T-cell (primary cell): ENCODE measurements around the gene ALDH5A1. TPM values are rescaled to one million over a fixed set of nuclear protein-coding genes. Genes with fewer than 3 reads are reported as not detected.
A peak's percentile ranks its signal among the peaks of the same experiment; 100 is the strongest.

Source experiments
- ATAC-seq, 4 experiments: fragments of 200-7000 bp in 3 of 4; fragments of 150-1000 bp in 1 of 4; cut with Tn5 transposase; replicated peaks in 1 of 4; 1 replicate in 3 of 4; 2 replicates in 1 of 4; pipeline ENCODE4 v1.10.0; 2021; ENCODE audit warnings: moderate library complexity in 3 of 4, mild to moderate bottlenecking in 2 of 4, moderate number of reproducible peaks in 1 of 4
- CTCF ChIA-PET, 2 donors: fragments of 300-600 bp; sonication (Branson Sonifier 250); formaldehyde crosslinking; loops; one replicate each; lab custom pipeline; 2022; ENCODE audit warnings: antibody characterized with exemption in 2 of 2; lab: Charles Lee
- POLR2A ChIA-PET, 2 donors: fragments of 300-600 bp; sonication (Branson Sonifier 250); formaldehyde crosslinking; loops; one replicate each; lab custom pipeline; 2022; ENCODE audit warnings: antibody characterized with exemption in 2 of 2; lab: Charles Lee
- DNase-seq, 35 experiments: peaks; one replicate each; pipeline versions ENCODE4 v3.0.0 to v3.0.0-alpha.2; 2013 to 2023
- H3K27ac ChIP-seq: one replicate; pipeline ENCODE4 v1.5.1; 2013; ENCODE audit warnings: low read length
- H3K27me3 ChIP-seq, 2 experiments: replicated peaks in 1 of 2; 1 replicate in 1 of 2; 2 replicates in 1 of 2; pipeline versions ENCODE4 v1.6.1 to v1.7.0; 2013; ENCODE audit warnings: low read length in 1 of 2, mixed read lengths in 1 of 2; ENCODE audit not compliant: control insufficient read depth in 2 of 2, insufficient read depth in 2 of 2; ENCODE audit errors: extremely low read depth in 1 of 2
- H3K36me3 ChIP-seq, 2 donors: 1 replicate in 1 of 2; 2 replicates in 1 of 2; pipeline versions ENCODE4 v1.6.1 to v1.7.0; 2013; ENCODE audit warnings: low read length in 1 of 2; ENCODE audit not compliant: control insufficient read depth in 2 of 2, insufficient read depth in 1 of 2; ENCODE audit errors: extremely low read depth in 1 of 2
- H3K4me1 ChIP-seq, 2 experiments: 1 replicate in 1 of 2; 2 replicates in 1 of 2; pipeline versions ENCODE4 v1.6.1 to v1.7.0; 2013; ENCODE audit warnings: low read length in 2 of 2, mixed read lengths in 1 of 2; ENCODE audit not compliant: insufficient read depth in 2 of 2, control insufficient read depth in 1 of 2; ENCODE audit errors: extremely low read depth in 1 of 2
- H3K4me3 ChIP-seq, 2 donors: 1 replicate in 1 of 2; 2 replicates in 1 of 2; pipeline versions ENCODE4 v1.5.1 to v1.7.0; 2013; ENCODE audit warnings: mild to moderate bottlenecking in 2 of 2, low read length in 1 of 2, moderate library complexity in 1 of 2; ENCODE audit not compliant: control insufficient read depth in 1 of 2; ENCODE audit errors: extremely low read depth in 1 of 2
- H3K9me3 ChIP-seq: 2 replicates; pipeline ENCODE4 v1.7.0; 2013
- H3K27ac Mint-ChIP-seq, 2 donors: one replicate each; pipeline ENCODE4 v1.8.0; 2020 to 2021; ENCODE audit warnings: mild to moderate bottlenecking in 2 of 2, mixed read lengths in 2 of 2
- H3K27me3 Mint-ChIP-seq, 2 donors: one replicate each; pipeline ENCODE4 v1.8.0; 2021 to 2022; ENCODE audit warnings: mixed read lengths in 2 of 2
- H3K36me3 Mint-ChIP-seq: one replicate; pipeline ENCODE4 v1.8.0; 2021; ENCODE audit warnings: mixed read lengths
- H3K4me1 Mint-ChIP-seq, 3 donors: one replicate each; pipeline ENCODE4 v1.8.0; 2020 to 2022; ENCODE audit warnings: mixed read lengths in 3 of 3, mild to moderate bottlenecking in 1 of 3
- H3K4me3 Mint-ChIP-seq, 3 donors: one replicate each; pipeline ENCODE4 v1.8.0; 2020 to 2022; ENCODE audit warnings: mild to moderate bottlenecking in 3 of 3, mixed read lengths in 3 of 3, moderate library complexity in 3 of 3
- H3K9me3 Mint-ChIP-seq, 3 donors: one replicate each; pipeline ENCODE4 v1.8.0; 2020 to 2022; ENCODE audit warnings: mixed read lengths in 3 of 3
- WGBS: methylation state at CpG from one replicate; pipeline ENCODE4 v1.1.5; 2013; ENCODE audit warnings: missing lambda C conversion rate; ENCODE audit not compliant: insufficient coverage; 5-methylcytosine and 5-hydroxymethylcytosine counted together
- total RNA-seq, 35 experiments: library from RNA in 6 of 35; stranded (reverse) in 6 of 35; fragments of 120-200 nt in 1 of 35; gene quantifications; one replicate each; pipeline versions ENCODE4 v1.2.1 to v1.2.4 and lab custom pipeline; 2013 to 2026

The ALDH5A1 gene
- total RNA-seq, 5 donors from 2014 or later (not counting 1 experiment from before 2014, with no cell fraction given), result 4.8 to 15.2 (median 11.7) TPM

- ChIA-PET POLR2A (no interaction called here), CTCF (no interaction called here)
- H3K27ac ChIP-seq, result no peak overlapping the region
- no peaks in the 10 kb centered on the region for H3K27me3 ChIP-seq
- Mint-ChIP-seq H3K9me3 (no peaks in the 10 kb centered on the region), H3K27ac (no peak overlapping the region), H3K4me1 (peaks cover 14 to 18% (median 15%) of the 10 kb centered on the region in 3 donors), H3K27me3 (no peaks in the 10 kb centered on the region), H3K36me3 (peaks cover 11% of the 10 kb centered on the region), H3K4me3 (no peak overlapping the region)
- H3K9me3 ChIP-seq, result no peaks in the 10 kb centered on the region
- DNase-seq, result peak in 9 of 35 experiments; percentile 4 to 47 (median 6)
- ATAC-seq, result peak in 1 of 4 experiments; percentile 39
- no peaks in the 10 kb centered on the region for H3K36me3 ChIP-seq
- 77% methylated on average over 3 of the region's 5 CpGs for WGBS
- H3K4me3 ChIP-seq, result no peak overlapping the region
- H3K4me1 ChIP-seq, result peaks cover 0 to 9% of the 10 kb centered on the region in 2 experiments
Observed at GRCh38 chr6:24524805-24525204, 30.0 kb downstream of the ALDH5A1 start.

- no peak overlapping the region for H3K27ac ChIP-seq
- Mint-ChIP-seq H3K27me3 (no peaks in the 10 kb centered on the region), H3K4me3 (no peak overlapping the region), H3K9me3 (no peaks in the 10 kb centered on the region), H3K4me1 (peaks cover 11 to 14% (median 12%) of the 10 kb centered on the region in 3 donors), H3K36me3 (peaks cover 39% of the 10 kb centered on the region), H3K27ac (no peak overlapping the region)
- peaks cover 0 to 9% of the 10 kb centered on the region in 2 experiments for H3K4me1 ChIP-seq
- ChIA-PET CTCF (no interaction called here), POLR2A (no interaction called here)
- WGBS, result 100% methylated on average over 1 of the region's 1 CpG
- H3K4me3 ChIP-seq, result no peak overlapping the region
- no peak for ATAC-seq
- H3K36me3 ChIP-seq, result peaks cover 9 to 32% of the 10 kb centered on the region in 2 donors
- no peaks in the 10 kb centered on the region for H3K9me3 ChIP-seq
- DNase-seq, result no peak
- no peaks in the 10 kb centered on the region for H3K27me3 ChIP-seq
Observed at GRCh38 chr6:24529985-24530384, 35.2 kb downstream of the ALDH5A1 start.

- ChIA-PET POLR2A (no interaction called here), CTCF (no interaction called here)
- H3K27me3 ChIP-seq, result no peaks in the 10 kb centered on the region
- 91% methylated on average over 5 of the region's 5 CpGs for WGBS
- no peaks in the 10 kb centered on the region for H3K4me1 ChIP-seq
- no peak overlapping the region for H3K27ac ChIP-seq
- H3K4me3 ChIP-seq, result no peak overlapping the region
- Mint-ChIP-seq H3K4me3 (no peak overlapping the region), H3K4me1 (no peaks in the 10 kb centered on the region), H3K27me3 (no peaks in the 10 kb centered on the region), H3K9me3 (no peaks in the 10 kb centered on the region), H3K36me3 (peaks cover 57% of the 10 kb centered on the region), H3K27ac (no peak overlapping the region)
- no peak for DNase-seq
- H3K36me3 ChIP-seq, result peaks cover 14 to 36% of the 10 kb centered on the region in 2 donors
- ATAC-seq, result no peak
- H3K9me3 ChIP-seq, result no peaks in the 10 kb centered on the region
Observed at GRCh38 chr6:24534329-24534728, 39.6 kb downstream of the ALDH5A1 start.

- ChIA-PET CTCF (no interaction called here), POLR2A (no interaction called here)
- Histone ChIP-seq H3K27ac (no peak overlapping the region), H3K4me3 (no peak overlapping the region), H3K9me3 (no peaks in the 10 kb centered on the region), H3K4me1 (no peaks in the 10 kb centered on the region), H3K36me3 (peaks cover 14 to 36% of the 10 kb centered on the region in 2 donors), H3K27me3 (no peaks in the 10 kb centered on the region)
- ATAC-seq (no peak), DNase-seq (no peak)
- Mint-ChIP-seq H3K4me1 (no peaks in the 10 kb centered on the region), H3K36me3 (peaks cover 54% of the 10 kb centered on the region), H3K27ac (no peak overlapping the region), H3K27me3 (no peaks in the 10 kb centered on the region), H3K9me3 (no peaks in the 10 kb centered on the region), H3K4me3 (no peak overlapping the region)
- WGBS, result no CpG with 5 or more reads among the region's 3 CpGs
Observed at GRCh38 chr6:24535210-24535609, 40.4 kb downstream of the ALDH5A1 start.

- H3K36me3 ChIP-seq, result peaks cover 15 to 29% of the 10 kb centered on the region in 2 donors
- DNase-seq (no peak), ATAC-seq (no peak)
- Mint-ChIP-seq H3K27me3 (no peaks in the 10 kb centered on the region), H3K36me3 (peaks cover 46% of the 10 kb centered on the region), H3K27ac (no peak overlapping the region), H3K4me3 (no peak overlapping the region), H3K9me3 (no peaks in the 10 kb centered on the region), H3K4me1 (no peaks in the 10 kb centered on the region)
- ChIA-PET POLR2A (no interaction called here), CTCF (interaction anchor here in 1 of 2 donors (0.6 kb wide), 1 partner anchor 17 kb away, joined by 3 read pairs; no protein-coding TSS in a partner anchor)
- no peak overlapping the region for H3K4me3 ChIP-seq
- H3K27ac ChIP-seq, result no peak overlapping the region
- H3K9me3 ChIP-seq, result no peaks in the 10 kb centered on the region
- H3K27me3 ChIP-seq, result no peaks in the 10 kb centered on the region
- 100% methylated on average over 1 of the region's 4 CpGs for WGBS
- no peaks in the 10 kb centered on the region for H3K4me1 ChIP-seq
Observed at GRCh38 chr6:24536466-24536865, 41.7 kb downstream of the ALDH5A1 start.

- Histone ChIP-seq H3K4me1 (no peaks in the 10 kb centered on the region), H3K4me3 (no peak overlapping the region), H3K27ac (no peak overlapping the region), H3K27me3 (no peaks in the 10 kb centered on the region), H3K9me3 (no peaks in the 10 kb centered on the region), H3K36me3 (peaks cover 16 to 25% of the 10 kb centered on the region in 2 donors)
- H3K9me3 Mint-ChIP-seq, result no peaks in the 10 kb centered on the region
- H3K27me3 Mint-ChIP-seq, result no peaks in the 10 kb centered on the region
- peaks cover 41% of the 10 kb centered on the region for H3K36me3 Mint-ChIP-seq
- H3K4me3 Mint-ChIP-seq, result no peak overlapping the region
- no peak for DNase-seq
- ChIA-PET POLR2A (no interaction called here), CTCF (no interaction called here)
- WGBS, result 85% methylated on average over 5 of the region's 8 CpGs
- no peaks in the 10 kb centered on the region for H3K4me1 Mint-ChIP-seq
- ATAC-seq, result no peak
- H3K27ac Mint-ChIP-seq, result no peak overlapping the region
Observed at GRCh38 chr6:24537082-24537699, 42.4 kb downstream of the ALDH5A1 start.
